GM18508 (cell line): ENCODE measurements around the gene NLRP6.
A peak's percentile ranks its signal among the peaks of the same experiment; 100 is the strongest.

Experiments
- ATAC-seq: cut with Tn5 transposase; IDR thresholded peaks from one replicate; pipeline ENCODE4 v1.9.1; 2021; ENCODE audit warnings: moderate number of reproducible peaks; ENCODE audit not compliant: insufficient read depth, unreplicated experiment

The NLRP6 gene

DNA sequence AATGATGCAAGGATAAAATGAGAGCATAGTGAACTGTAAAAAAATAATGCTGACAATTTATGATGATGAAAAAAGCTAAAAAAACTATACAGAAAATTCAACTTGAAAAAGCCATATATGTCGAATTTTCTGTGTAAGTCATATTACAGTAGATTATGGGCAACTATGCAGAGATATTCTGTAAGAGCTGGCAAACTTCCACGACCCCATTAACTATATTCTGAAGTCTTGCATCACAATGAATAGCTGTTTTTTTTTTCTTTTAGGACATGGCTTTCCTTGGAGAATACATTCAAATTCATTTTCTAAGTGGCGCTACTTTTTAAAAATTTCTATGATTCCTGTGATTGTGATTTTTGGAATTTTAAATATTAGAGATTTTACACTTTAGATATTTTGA is 23.0 kb upstream of the NLRP6 start:
- no peak for ATAC-seq

DNA sequence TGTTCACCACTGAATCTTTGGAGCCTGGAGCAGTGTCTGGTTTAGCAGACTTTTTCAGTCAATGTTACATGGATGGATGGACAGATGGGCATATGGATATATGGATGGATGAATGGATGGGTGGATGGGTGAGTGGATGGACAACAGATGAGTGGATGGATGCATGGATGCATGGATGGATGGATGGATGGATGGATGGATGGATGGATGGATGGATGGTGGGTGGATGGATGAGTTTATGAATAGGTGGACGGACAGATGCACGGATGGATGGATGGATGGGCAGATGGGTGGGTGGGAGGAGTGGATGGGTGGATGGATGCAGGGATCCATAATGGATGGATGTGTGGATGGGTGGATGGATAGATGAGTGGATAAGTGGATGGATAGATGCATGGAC is 22.4 kb upstream of the NLRP6 start:
- ATAC-seq, result no peak

DNA sequence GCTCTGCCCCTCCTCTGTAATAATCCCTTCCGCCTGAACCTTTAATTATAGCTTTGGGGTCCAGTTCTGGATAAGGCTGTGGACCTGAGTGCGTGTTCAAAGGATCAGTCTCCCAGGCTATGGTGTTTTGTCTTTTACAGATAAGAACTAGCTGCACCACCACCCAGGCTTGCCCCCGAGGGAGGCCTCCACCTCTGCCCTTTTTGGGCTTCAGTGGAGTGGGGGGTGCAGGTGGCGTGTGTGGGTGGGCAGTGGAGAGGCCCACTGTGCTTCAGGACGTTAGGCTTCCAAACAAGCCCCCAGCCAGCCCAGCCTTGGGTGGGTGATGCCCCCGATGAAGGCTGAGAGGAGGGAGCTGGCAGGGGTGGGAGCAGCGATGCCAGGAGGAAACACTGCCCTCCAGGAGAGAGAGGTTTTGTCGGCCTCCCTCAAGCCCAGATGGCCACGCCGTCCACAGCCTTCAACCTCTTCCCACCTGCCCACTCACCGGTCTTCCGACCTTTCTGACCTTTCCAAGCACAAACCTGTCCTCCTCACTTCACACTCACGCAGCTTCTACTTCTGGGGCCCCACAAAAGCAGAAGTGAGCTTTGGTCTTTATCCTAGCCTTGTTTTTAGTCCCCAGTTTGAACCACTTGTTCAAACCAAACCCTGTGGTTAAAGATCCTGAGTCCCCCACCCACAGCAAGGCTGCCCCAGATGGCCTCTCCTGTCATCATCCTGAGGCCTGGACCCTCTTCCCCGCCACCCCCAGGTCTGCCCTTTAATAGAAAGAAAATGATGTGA is 21.1 kb upstream of the NLRP6 start:
- ATAC-seq, result no peak

DNA sequence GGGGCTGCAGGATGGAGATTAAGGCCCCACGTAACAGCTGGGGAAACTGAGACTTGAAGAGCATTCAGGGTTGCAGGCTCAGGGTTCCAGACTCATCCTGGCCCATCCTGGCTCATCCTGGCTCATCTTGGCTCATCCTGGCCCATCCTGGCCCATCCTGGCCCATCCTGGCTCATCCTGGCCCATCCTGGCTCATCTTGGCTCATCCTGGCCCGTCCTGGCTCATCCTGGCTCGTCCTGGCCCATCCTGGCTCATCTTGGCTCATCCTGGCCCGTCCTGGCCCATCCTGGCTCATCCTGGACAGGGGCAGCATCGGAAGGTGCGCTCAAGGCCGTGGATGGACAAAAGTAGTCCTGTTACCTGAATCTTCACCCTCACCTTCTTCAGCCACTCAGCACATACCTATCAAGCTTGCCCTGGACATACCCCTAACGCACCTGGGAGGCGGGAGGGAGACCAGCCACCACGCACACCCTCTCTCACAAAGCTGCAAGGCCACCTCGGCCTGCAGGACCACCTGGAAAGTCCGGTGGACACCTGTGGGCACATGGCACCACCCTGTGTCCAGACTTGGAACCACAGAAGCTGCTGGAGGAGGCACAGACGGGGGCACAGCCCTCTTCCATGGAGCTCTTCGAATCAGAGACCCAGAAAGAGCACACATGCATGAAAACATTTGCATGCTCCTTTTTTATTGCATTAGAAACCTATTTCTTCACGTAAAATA is 20.3 kb upstream of the NLRP6 start:
- ATAC-seq, result no peak

DNA sequence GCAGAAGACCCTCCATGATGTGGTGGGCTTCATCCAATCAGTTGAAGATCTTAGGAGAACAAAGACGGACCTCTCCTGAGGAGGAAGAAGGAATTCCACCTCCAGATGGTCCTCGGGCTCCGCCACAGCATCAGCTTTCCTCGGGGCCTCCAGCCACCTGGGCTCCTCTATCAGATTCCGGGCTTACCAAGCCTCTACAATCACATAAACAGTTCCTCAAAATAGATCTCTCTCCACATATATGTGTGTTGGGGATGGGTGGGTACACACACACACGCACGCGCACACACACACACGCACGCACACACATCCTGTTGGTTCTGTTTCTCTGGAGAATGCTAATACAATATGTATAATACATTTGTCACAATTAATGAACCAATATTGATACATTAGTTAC is 18.8 kb upstream of the NLRP6 start:
- ATAC-seq, result no peak

DNA sequence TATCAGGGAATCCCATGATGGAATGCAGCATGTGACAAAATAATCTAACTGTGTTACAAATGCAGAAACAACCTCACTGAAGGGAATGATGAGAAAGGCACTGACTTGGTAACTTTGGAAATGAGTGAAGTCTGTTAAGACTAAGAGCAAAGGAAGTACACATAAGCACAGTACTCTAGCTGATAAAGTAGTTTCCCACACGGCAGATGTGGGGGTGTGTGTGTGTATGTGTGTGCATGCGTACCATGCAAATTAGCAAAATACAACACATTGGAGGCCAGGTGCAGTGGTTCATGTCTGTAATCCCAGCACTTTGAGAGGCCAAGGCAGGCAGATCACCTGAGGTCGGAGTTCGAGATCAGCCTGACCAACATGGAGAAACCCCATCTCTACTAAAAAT is 16.6 kb upstream of the NLRP6 start:
- no peak for ATAC-seq

DNA sequence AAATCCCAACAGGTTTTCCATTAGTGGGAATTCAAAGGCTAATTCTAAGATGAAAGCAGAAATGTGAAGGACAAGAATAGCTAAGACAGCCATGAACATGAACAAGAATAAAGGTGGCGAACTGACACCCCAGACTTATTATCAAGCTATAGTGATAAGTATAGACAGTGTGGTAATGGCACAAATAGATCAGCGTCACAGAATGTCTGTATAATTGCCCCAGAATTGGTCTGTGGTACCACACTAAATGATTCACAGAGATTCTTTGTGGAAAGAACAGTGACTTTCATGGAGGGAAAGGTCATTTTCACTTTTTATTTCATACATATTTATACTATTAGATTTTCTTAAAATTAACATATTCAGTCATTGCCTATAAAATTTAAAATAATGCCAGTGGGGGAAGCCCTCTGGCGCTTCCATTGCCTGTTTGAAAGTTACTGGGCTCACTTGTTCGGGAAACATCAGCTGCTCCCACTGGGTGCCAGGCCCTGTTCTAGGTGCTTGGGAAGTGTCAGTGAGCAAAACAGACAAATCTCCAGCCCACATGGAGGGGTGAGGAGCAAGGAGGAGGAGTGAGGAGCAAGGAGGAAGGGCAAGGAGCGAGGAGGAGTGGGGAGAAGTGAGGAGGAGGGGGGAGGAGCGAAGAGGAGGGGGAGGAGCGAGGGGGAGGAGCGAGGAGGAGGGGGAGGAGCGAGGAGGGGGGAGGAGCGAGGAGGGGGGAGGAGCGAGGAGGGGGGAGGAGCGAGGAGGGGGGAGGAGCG is 11.3 kb upstream of the NLRP6 start:
- ATAC-seq, result no peak

DNA sequence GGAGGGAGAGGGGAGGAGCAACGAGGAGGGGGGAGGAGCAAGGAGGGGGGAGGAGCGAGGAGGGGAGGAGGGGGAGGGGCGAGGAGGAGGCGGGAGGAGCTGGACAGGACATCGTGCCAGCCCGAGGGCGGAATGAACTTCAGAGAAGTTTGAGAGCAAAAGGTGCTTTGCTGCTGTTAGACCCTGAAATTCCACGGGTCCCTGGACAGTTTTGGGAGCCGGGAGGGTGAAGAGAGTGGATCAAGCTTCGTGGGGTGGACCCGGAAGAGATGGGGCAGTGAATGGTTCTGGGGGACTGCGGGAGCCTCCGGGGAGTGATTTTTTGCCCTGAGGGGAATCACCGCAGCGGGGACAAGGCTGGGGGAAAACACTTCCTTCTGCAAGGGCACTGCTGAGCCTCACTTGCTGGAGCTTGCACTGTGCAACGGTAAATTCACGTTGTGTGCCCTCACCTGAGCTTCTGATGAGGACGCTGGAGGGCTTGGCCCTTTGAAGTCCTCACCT is 10.7 kb upstream of the NLRP6 start:
- ATAC-seq, result no peak

DNA sequence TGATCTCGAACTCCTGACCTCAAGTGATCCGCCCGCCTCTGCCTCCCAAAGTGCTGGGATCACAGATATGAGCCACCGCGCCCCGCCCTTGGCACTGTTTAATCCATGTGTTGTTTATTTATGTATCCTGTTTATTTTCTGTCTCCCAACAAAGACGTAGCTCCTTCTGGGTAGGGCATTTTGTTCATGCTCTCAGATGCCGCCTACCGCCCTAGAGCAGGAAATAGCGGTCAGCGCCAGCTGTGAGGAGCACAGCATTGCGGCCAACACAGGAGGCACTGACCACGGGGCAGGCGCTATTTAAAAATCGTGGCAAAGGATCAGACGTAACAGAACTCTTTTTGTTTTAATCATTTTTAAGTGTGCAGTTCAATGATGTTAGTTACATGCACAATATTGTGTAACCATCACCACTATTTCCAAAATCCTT is 9.5 kb upstream of the NLRP6 start:
- ATAC-seq, result peak; percentile 26

DNA sequence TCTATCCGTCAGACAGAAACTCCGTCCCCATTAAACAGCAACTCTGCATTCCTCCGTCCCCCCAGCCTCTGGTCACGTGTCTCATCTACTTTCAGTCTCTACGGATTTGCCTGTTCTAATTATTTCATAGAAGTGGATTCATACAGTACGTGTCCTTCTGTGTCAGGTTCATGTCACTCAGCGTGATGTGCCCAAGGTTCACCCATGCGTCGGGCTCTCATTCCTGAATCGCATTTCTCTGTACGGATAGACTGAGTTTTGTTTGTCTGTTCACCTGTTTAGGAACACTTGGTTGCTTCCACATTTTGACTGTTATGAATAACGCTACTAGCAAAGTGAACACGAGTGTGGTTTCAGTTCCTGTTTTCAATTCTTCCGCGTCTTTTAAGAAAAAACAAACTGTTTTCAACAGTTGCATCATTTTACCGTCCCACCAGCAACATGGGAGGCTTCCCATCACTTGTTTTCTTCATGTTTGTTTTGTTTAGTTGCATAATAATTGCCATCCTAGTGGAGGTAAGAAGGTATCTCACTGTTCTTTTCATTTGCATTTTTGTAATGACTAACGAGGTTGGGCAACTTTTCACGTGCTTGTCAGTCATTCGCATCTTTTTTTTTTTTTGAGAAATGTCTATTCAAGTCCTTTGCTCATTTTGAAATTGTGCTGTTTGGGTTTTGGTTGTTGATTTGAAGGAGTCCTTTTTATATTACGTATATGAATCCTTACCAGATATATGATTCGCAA is 8.9 kb upstream of the NLRP6 start:
- peak; percentile 63 for ATAC-seq

DNA sequence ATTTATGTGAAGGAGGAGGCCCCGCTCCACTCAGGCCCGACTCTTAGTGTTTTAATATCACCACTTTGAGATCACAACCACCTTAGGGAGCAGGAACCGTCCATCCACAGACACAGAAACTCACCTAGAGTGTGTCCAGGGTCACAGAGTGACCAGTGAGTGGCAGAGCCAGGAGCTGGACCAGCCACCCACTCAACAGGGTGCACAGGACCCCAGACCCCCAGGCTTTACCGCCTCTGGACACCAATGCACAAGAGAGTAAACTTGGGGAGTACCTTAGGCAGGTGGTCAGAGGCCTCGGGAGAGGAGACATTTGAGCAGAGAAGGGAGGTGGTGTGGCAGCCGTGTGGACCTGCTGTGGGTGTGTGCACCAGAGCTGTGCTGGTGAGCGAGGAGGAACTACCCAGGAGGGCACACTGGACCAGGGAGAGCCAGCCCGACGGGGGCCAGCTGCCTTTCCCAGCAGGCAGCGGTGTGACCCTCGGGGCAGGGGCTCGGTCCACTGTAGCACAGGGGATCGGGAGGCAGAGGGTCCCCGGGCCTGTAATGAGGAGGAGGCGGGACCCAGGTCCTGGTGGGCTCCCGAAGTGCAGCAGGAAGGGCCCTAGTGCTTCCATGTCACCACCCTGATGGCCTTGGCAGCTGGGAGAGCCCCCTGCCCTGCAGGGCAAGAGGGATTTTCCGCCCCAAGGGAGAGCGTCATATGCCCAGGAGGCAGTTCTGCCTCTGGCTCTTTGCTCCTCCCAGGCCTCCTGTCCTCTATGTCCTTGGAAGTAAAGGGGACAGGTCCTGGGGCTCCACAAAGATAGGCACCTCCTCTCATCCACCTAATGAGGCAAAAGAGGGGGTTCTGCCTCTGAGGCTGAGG is 7.5 kb upstream of the NLRP6 start:
- no peak for ATAC-seq

DNA sequence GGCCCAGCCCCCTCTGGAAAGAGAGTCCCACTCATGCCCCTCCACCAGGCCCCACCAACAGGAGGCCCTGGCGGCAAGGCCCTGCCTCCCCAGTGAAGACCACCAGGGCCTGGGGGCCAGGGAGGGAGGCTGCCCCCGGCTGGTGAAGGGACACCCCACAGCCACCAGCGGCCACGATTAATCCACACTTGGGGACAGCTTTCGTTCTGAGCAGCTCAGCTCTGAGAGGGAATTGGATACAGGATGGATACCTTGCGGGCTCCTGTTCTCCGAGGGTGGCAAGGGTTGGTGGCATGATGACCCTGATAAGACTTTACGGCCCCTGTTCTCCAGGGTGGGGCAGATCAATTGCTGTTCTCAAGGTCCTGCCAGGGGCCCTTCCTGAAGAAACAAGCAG is 6.9 kb upstream of the NLRP6 start:
- ATAC-seq, result no peak

DNA sequence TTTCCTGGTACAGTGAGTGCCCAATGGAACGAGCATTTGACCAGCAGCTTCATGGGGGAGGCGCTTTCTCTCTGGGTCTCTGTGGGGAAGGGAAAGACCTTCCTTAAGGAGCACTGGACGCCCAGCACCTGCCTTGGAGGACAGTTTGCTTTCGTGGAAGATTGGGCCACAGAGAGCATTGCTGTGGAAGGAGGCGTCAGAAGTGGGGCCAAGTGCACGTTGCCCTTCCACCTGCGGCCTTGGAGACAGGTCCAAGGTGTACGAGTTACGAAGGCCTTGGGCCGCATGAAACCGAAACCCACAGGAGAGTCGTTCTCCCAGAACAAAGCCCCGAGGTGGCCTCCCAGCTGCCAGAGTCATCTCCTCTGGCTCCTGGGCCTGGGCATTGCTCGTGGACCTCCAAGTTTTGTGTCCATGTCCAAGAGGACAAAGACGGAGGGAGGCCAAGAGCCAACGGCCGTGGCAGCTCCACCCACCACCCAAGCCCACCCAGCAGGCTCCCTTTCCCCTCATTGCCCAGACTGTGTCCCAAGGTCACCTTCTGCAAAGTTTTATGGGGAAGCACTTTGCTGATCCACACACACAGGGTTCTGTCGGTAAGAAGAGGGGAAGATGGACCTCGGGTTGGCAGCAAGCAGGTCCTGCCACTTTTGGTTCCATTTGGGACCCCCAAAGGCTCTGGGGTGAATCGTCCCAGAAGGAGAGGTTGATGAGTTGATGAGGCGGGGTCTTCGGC is 5.8 kb upstream of the NLRP6 start:
- ATAC-seq, result no peak

DNA sequence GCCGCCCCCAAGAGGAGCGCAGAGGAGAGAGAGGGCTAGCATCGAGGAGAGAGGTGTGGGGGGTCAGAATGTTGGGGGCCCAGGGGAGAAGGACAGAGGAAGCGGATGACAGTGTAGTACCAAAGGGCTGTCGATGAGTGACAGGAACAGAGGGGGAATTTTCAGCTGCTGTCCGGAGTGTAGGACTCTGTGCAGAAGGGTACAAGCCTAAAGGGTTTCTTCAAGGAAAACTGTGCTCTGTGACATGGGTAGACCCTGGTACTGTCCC is 5.3 kb upstream of the NLRP6 start:
- no peak for ATAC-seq

DNA sequence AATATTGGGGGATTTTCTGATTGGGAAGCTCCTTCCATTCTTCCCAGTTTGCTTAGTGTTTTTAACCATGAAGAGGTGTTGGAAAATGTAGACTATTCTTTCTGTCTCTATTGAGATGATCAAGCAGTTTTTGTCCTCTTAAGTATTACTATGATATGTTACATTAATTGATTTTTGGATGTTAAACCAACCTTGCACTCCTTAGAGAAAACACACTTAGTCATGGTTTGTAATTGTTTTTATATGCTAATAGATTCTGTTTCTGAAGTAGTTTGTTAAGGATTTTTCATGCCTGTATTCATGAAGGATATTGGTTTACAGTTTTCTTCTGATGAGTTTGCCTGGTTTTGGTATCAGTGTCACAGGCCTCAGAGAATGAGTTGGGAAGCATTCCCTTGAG is 2.0 kb upstream of the NLRP6 start:
- no peak for ATAC-seq

DNA sequence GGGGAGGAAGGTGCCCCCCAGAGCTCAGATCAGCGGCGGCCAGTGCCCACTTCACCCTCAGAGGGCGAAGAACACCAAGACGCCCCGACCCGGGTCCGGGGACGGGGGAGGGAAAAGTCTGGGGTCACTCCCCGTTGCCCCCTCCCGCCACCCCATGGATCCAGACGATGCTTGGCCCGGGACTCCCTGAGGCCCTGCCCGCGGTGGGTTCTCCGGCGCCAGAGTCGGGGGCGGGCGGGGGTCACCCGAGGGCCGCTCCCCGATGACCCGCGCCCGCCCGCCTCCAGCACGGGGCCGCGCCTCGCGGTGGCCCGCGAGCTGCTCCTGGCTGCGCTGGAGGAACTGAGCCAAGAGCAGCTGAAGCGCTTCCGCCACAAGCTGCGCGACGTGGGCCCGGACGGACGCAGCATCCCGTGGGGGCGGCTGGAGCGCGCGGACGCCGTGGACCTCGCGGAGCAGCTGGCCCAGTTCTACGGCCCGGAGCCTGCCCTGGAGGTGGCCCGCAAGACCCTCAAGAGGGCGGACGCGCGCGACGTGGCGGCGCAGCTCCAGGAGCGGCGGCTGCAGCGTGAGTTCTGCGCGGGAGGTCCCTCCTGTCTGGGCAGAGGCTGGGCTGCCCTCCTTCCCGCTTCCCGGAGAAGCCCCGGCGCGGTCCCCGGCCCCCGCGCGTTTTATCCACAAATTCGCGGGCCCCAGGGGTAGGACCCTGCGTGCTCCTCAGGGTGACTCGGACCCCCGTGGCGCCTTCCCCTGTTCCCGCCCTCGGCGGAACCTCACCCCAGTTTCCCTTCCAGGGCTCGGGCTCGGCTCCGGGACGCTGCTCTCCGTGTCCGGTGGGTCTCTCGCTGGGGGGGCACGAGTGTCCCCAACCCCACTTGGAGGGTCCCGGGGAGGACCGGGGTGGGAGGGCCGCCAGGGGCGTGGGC is 1.1 kb downstream of the NLRP6 start:
- no peak for ATAC-seq

DNA sequence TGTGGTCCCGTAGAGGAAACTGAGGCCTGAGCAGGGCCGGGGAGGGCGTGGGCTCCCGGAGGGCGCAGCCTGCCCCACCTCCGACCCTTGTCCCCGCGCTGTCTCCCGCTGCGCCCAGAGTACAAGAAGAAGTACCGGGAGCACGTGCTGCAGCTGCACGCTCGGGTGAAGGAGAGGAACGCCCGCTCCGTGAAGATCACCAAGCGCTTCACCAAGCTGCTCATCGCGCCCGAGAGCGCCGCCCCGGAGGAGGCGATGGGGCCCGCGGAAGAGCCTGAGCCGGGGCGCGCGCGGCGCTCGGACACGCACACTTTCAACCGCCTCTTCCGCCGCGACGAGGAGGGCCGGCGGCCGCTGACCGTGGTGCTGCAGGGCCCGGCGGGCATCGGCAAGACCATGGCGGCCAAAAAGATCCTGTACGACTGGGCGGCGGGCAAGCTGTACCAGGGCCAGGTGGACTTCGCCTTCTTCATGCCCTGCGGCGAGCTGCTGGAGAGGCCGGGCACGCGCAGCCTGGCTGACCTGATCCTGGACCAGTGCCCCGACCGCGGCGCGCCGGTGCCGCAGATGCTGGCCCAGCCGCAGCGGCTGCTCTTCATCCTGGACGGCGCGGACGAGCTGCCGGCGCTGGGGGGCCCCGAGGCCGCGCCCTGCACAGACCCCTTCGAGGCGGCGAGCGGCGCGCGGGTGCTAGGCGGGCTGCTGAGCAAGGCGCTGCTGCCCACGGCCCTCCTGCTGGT is 1.9 kb downstream of the NLRP6 start:
- no peak for ATAC-seq
